HG03039 (cell line): ENCODE results near the gene CNKSR3.
"Not testable (repeated sequence)": the region's sequence is repeated elsewhere in the genome, so short reads cannot be mapped to it uniquely, and the experiment has no call there.

ENCODE experiments used
- ATAC-seq: cut with Tn5 transposase; IDR thresholded peaks from one replicate; pipeline ENCODE4 v1.9.1; 2021; ENCODE audit warnings: mild to moderate bottlenecking, moderate library complexity; ENCODE audit not compliant: unreplicated experiment

CNKSR3 gene

DNA sequence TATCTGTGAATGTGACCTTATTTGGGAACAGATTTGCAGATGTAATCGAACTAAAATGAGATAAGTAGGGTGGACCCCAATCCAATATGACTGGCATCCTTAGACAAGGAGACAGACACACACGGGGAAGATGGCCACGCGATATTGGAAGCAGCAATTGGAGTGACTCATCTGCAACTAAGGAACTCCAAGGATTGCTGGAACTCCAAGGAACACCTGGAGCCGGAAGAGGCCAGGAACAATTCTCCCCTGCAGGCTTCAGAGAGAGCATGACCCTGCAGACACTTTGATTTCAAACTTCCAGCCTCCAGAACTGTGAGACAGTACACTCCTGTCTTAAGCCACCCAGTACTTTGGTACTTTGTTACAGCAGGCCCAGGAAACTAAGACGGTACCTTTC is 19.5 kb upstream of the CNKSR3 start:
- no peak for ATAC-seq

DNA sequence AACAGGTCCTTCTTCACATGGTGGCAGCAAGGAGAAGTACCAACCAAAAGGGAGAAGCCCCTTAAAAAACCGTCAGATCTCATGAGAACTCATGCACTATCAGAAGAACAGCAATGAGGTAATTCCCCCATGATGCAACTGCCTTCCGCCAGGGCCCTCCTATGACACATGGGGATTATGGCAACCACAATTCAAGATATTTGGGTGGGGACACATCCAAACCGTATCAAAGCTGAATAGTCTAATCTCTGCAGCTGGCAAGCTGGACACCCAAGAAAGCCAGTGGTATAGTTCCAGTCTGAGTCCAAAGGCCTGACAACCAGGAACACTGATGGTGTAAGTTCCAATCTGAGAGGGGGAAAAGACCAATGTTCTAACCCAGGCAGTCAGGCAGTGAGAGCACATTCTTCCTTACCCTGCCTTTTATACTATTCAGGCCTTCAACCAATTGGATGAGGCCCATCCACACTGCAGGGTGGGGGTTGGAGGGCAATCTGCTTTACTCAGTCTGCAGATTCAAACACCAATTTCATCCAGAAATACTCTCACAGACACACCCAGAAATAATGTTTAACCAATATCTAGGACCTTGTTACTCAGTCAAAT is 17.9 kb upstream of the CNKSR3 start:
- no peak for ATAC-seq

DNA sequence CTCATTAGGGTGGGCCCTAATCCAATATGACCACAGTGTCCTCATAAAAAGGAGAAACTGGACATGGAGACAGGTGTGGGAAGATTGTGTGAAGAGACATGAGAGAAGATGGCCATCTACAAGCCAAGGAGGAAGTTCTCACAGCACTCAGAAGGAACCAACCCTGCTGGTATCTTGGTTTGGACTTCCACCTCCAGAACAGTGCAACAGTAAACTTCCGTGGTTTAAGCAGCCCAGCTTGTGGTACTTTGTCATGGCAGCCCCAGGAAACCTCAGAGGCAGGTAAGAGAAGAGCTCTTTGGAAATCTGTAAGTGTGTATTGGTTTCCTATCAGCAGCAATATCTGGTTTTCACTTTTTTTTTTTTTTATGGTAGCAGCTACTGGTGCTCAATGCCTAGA is 16.5 kb upstream of the CNKSR3 start:
- ATAC-seq, result no peak

DNA sequence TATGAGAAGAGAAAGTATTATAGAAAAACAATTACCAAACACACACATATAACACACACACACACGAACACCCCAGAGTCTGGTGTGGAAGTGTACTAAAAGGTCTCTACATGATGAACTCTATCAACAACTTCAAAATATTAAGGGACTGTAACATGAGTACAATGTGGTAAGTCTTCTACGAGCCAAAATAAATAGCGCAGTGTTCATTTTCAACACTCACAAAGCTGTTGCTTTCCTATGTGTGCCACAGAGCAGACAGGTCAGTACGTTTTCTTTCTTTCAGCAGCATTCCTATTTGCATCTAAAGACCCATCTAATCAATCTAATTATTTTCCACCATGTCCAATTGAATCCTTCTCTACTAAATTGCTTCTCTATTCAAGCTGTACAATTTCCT is 12.1 kb upstream of the CNKSR3 start:
- ATAC-seq, result no peak

DNA sequence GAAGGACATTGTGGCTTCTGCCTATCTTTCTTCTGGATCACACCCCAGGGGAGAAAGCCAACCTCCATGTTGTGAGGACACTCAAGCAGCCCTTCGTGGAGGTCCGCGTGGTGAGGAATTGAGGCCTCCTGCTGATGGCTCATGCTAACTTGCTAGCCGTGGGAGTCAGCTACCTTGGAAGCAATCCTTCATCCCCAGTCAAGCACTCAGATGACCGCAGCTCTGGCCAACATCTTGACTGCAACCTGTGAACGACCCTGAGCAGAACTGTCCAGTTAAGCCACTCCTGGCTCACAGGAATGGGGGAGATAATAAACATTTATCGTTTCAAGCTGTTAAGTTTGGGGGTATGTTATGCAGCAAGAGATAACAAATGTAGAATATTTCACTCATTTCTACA is 10.9 kb upstream of the CNKSR3 start:
- no peak for ATAC-seq

DNA sequence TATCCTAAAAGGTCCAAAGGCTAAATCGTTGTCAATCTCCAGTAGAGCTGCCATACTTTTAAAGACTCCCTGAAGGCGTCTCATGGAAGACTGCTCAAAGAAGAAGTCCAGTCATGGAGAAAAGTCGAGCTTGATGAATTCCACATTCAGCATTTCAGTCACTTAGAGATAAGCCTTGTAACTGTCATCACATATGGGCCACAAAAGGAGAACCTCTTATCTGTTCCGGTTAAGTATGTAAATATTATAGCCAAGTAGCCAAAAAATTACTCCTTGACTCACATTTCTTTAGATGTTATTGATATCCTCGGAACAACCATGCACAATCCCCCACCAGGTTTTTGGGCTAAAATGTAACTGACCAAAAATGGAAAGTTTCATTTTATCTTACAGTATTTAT is 9.8 kb upstream of the CNKSR3 start:
- ATAC-seq, result no peak

DNA sequence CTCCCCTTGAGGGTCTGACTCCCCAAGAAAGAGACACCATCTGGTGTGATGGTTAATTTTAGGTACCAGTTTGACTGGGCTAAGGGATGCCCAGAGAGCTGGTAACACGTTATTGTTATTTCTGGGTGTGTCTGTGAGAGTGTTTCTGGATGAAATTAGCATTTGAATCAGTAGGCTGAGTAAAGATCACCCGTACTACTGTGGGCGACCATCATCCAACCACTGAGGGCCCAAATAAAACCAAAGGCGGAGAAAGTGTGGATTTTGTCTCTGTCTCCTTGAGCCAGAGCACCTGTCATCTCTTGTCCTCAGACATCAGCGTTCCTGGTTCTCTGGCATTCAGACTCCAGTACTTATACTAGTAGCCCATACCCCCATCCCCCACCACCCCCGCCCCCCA is 7.9 kb upstream of the CNKSR3 start:
- ATAC-seq, result no peak

DNA sequence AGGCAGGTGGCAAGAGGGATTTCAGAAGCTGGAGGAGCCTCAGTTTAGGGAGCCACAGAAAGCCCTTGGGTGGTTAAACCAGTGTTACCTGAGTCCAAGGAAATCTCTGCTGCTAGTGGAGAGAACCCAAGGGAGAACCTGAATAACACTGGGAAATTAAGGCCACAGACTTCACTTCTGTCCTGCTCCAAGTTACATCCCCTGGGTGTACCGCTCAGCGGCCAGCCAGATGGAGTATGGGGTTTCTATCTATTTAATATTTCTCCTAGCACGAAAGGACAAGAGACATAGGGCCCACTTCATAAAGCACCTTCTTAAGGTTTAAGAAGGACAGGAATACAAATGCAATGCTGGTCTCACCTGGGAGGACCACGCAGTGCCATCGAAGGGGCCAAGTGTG is 5.8 kb upstream of the CNKSR3 start:
- no peak for ATAC-seq

DNA sequence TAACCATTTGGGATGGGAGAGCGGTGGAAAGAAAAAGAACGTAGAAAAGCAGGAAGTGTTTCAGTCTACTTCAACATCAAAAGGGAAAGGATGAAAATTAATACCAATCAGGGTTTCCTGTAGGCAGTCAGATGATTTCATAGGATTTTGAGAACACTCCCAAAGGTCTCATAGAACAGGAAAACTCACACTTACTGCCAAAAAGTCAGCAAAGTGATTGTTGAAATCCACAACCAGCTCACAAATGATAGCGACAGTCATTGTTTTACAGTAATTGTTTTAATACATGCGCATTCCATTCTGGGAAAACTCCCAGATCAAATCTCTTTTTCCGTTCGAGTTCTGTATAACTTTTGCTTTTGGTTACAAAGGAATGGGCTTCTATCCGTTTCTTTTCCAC is 5.3 kb upstream of the CNKSR3 start:
- no peak for ATAC-seq

DNA sequence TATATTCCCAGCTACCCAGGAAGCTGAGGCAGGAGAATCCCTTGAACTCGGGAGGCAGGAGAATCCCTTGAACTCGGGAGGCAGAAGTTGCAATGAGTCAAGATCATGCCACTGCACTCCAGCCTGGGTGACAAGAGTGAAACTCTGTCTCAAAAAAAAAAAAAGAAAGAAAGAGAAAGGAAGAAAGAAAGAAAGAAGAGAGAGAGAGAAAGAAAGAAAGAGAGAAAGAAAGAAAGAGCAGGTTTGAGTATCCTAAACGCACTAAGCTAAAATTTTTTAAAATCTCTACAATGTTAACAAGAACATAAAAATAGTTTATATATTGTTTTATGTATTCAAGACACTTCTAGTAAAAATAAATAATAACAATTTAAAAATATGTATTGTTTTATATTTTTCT is 4.6 kb upstream of the CNKSR3 start:
- ATAC-seq, result not testable (repeated sequence)

DNA sequence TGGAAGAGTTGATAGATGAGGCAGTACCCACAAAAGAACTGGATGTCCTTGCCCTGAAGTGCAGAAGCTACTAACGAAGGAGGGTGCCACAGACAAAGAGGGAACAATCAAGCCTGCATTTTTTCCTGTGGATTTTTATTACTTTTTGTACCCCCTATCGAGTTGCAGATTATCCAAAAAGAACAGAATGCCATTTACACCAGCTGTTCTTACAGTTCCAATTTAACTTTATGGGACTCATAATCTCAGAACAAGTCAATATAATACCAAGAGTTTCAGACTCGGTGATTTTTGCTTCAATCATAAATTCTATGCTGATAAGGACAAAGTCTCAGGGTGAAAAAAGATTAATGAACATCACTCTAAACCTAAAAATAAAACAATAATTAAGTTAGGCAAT is 4.0 kb upstream of the CNKSR3 start:
- ATAC-seq, result no peak

DNA sequence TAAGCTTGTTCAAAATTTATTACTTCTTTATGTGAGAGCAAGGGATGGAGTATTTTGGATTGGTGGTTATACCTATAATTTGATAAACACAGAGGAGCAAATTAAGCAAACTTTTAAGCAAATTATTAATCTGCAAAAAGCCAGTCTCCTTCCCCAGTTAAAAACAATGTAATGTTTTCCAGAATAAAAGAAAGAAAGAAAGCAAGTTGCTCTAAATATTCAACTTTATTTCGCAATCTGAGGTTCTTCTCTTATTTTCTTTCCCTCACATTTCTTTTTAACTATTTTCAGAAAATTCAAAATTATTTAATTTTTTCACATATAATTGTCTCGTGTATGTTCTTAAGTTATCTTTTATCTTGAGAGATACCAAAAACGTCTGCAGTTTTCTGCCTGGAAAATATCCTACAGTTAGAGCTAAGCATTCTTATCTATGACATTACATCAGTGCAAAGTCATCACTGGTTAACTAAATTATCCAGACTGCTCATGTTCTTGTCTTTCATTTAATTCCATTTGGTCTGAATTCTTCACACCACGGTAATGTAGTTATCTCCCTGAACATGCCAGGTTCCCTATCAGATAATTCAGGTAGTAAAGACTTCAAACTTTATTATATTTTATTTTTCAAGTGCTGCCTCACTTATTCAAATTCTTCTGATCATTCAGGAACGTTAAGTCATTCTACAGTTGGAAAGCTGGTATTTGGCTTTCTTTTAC is 3.3 kb upstream of the CNKSR3 start:
- ATAC-seq, result no peak

DNA sequence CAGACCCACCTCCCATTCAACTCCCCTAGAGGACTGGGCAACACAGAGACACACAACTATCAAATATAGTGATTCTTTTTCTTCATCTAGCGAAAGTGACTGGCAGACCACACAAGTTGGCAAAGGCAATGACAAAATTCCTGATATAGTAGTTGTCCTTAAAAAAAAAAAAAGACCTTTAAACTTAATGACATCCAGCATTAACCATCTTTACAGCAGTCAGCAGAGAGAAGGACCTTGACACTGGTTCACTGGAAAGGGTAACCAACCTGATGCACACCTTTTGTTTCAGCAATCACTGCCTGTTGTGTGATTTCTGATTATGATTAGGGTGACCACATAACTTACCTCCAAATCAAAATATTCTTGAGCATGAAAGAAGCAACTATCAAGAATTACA is 1.7 kb upstream of the CNKSR3 start:
- ATAC-seq, result no peak

DNA sequence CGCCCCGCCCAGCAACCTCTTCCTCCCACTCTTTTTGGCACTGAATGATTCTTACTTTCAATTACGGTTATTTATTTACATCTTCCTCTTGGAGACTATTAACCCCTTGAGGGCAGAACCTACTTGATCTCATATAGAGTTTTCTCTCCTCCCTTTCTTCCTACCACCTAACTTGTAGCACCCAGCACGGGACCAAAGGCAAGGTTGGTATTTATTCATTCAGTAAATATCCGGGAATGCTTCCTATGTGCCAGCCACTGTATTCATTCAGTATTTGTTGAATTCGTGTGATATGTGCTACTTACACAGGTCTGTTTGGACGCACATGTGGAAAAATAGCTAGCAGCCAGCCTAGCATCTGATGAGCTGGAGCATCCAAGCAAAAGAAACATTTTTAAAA is 1.3 kb upstream of the CNKSR3 start:
- ATAC-seq, result no peak

DNA sequence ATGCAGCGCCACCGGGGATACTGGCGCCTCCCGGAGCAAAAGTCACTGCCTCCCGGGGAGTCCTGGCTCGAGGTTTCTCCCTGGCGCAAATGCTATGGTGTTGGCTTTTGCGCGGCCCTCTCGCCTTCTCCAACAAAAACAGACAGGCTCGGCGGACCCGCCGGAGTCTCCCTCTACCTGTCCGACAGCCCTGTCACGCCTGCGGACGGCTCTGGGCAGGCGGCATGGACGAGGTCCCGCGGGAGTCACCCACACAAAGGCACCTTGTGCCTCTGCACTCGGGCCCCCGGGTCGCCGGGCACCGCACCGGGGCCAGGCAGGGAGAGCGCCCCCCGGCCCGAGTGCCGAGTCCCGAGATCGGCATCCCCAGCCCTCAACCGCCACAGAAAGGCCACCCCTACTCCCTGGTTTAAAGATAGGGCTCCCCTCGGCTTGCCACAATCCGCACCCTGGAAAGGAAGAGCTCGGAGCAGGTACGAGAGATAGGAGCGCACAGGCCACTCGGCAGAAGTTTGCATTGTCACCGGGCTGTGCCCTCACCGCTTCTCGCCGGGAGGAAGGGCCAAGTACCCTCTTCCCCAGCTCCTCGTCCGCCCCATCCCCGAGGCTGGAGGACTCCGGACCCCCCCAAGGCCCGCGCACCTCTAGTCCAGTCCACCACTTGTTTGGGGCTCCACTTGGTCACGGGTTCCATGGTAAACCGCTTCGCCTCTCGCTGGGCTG is 903 bp downstream of the CNKSR3 start:
- ATAC-seq, result peak; percentile 19

DNA sequence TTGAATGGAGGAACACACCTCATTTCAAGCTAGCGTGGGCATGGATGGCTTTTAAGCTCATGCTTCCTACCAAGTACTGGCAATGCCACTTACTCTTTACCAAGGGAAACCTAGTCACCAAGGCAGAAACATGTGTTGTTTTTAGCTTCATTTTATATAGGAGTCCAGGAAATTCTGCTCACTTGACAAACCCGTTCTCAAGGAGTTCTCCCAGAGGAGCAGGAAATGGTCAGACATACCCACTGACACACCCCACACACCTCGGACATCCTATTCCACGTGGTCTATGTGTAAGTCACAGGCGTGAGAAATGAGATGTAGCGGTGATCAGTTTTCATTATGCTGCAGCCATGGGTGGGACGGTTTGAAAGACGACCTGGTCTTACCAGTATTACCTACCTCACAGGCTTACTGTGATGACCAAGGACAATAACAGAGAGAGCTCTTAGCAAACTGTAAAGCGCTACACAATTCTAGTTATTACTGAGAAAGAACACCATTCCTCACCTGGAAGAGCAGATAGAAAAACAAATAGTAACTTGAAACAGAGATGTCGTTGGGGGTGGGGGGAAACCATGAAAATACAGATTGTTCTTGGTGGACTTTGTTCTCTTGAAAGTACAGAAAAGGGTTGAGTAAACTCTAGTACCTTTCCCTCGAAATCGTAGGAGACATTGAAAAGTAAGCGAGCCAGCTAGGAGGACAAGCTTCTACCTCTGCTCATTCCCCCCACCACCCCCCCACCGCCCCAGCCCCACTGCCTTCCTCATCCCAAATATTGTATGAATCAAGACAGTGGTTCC is 1.7 kb downstream of the CNKSR3 start:
- no peak for ATAC-seq

DNA sequence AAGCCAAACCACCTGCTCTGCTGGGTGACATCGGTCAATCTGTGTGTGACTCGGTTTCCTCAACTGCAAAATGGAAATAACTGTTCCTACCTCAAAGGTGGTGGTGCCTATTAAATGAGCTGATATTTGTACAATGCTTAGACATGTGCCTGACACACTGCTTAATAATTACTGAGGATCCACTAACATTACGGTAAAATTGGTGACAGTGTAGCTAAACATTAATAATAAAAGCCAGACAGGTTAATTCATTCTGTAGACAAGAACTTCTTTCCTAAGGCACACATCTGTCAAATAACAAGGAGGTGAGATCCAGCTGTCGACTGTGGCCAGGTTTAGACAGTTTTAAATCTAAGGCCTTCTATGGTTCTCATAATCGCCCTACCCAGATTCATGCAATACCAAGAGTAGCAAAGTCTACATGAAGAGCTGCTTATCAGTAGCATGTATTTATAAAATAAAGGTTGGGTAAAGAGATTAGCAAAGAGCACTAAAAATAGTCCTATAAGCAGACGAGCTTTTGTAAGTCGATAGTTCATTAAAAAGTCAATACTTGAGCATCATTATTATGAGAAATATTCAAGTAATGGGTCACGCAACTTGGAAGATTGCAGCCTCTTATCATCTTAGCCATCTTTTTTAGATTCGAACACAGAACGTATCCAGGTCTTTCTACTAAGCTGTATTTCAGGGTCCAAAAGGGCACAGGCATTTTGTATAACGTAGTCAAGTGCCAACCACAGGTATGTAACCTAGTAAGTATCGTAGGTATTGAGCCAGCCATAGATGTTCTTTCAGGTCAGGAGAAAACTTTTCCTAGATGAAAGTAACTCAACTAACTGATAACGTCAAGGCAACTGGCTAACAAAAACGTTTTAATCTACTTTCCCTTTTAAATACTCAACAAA is 3.2 kb downstream of the CNKSR3 start:
- ATAC-seq, result no peak

DNA sequence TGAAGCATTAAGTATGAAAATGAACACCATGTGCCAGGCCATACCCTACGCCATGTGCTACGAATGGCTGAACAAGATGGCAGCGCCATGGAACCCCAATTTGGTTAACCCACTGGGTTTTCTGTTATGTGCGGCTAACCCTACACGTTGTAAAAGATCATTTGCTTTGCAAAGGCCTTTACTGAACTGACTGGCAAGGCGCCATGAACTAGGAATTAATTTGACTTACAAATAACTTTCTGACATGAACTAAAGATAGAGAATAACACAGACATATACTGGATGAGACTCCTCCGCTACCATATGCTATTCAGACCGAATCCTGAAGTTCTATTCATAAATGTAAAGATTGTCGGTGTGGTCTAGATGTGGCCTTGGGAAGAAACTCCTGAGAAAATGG is 3.9 kb downstream of the CNKSR3 start:
- no peak for ATAC-seq

DNA sequence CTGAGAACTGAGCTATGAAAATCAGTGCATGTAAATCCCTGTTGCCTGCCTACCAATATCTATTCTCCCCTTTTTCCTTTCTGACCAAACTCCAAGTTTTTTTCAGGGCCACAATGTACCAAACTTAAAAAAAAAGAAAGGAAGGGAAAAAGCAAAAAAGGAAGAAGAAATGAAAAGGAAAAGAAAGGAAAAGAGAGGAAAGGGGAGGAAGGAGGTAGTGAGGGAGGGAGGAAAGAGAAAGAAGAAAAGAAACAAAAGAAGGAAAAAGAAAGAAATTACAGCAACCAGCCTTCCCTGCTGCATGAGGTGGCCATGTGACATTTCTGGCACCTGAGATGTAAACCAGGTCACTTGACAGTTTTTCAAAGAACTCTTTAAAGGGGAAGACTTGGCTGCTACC is 4.4 kb downstream of the CNKSR3 start:
- ATAC-seq, result no peak

DNA sequence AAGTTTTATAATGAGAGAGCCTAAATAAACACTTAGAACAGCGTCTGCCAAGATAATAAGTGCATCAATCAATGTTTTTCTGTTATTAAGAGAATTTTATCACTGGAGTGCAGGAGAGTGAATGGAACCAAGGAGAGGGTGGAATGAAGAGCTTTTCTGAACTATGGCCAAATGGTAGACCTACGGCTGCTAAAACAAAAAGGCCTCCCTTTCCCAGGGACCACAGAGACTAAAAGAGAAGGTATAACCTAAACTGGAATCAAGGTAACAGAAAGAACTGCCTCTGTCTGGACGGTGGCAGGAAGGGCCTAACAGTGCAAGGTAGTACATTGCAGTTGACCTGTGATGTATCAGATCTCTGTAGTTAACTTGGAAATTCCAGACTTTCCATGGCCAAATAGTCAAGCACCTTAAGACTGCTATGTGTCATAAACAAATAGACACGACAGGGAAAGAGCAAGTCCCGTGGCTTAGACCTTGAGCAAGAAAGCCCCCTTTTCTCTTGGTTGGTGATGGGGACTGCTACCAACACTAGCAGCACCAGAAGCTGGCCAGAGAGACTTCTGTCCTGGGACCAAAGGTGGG is 5.5 kb downstream of the CNKSR3 start:
- ATAC-seq, result no peak
